Measurements from ENCODE around the gene ZNF862. TPM values are rescaled to one million over a fixed set of nuclear protein-coding genes. Genes with fewer than 3 reads are reported as not detected.

ZNF862 gene
- total RNA-seq, 1 donor = 8.7 TPM

- Histone ChIP-seq H3K4me2 (ENCODE audit: insufficient read depth, low read length) (peak overlapping the region; percentile 92), H3K36me3 (ENCODE audit: insufficient read depth, low read length) (no peaks in the 10 kb centered on the region), H3K27ac (ENCODE audit: low read depth, low read length) (peak overlapping the region; percentile 52), H2AFZ (ENCODE audit: low read length) (peak overlapping the region; percentile 77), H3K4me1 (ENCODE audit: insufficient read depth, low read length) (peaks cover 16% of the 10 kb centered on the region), H3K27me3 (ENCODE audit: insufficient read depth, low read length) (no peaks in the 10 kb centered on the region), H3K4me3 (ENCODE audit: insufficient read depth, low read length) (peak overlapping the region; percentile 87), H3K79me2 (ENCODE audit: insufficient read depth, low read length) (no peaks in the 10 kb centered on the region), H3K9me3 (ENCODE audit: low read depth, low read length) (no peaks in the 10 kb centered on the region), H4K20me1 (ENCODE audit: insufficient read depth, low read length) (no peaks in the 10 kb centered on the region)
- TF ChIP-seq, protein P1, sequence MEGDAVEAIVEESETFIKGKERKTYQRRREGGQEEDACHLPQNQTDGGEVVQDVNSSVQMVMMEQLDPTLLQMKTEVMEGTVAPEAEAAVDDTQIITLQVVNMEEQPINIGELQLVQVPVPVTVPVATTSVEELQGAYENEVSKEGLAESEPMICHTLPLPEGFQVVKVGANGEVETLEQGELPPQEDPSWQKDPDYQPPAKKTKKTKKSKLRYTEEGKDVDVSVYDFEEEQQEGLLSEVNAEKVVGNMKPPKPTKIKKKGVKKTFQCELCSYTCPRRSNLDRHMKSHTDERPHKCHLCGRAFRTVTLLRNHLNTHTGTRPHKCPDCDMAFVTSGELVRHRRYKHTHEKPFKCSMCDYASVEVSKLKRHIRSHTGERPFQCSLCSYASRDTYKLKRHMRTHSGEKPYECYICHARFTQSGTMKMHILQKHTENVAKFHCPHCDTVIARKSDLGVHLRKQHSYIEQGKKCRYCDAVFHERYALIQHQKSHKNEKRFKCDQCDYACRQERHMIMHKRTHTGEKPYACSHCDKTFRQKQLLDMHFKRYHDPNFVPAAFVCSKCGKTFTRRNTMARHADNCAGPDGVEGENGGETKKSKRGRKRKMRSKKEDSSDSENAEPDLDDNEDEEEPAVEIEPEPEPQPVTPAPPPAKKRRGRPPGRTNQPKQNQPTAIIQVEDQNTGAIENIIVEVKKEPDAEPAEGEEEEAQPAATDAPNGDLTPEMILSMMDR (IDR thresholded peaks at IDR 0.05; ENCODE audit: extremely low read depth, low read depth, low read length) = no peak
- DNase-seq (ENCODE audit: insufficient read length, low spot score, missing footprints) = peak; percentile 98
These were observed 34.4 kb downstream of the ZNF862 start for GRCh38 chr7:149872419-149873073.

DNA sequence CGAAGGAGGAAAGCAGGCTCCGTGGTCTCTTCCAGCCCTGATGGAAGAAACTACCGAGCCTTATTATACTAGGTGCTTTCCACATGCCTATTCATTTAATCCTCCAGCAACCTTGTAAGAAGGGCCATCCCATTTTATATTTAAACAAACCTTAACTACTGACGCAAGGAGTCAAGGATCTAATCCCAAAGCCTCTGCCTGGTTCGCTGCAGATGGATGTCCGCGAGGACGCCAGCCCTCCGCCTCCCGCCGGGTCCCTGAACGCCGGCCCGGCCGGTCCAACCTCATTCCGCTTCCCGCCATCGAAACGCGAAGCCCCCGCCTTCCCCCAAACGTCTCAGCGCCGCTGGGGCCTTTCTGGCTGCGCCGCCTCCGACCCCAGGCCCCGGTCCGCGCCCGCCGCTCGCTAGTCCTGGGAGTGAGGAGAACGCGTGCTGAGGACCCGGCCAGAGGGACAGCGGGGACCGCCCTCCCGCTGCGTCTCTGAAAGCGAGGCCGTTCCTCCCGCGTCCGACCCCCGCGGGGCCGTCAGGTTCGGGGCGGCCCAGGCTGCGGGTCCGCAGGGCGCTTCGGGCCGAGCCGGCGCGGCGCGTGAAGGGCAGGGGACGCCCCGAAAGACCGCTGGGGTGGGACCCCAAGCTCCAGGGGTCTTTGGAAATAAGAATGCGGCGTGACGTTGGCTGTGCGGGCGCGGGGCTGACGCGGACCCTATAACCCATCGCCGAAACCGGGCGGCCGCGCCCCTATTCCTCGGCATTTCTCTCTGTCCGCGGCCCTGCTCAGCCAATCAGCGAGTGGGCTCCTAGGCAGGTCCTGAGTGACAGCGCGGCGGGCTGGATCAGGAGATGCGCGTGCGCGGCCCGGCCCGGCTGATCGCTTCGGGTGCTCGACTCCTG is 35.1 kb downstream of the ZNF862 start, which contains the start of gene ATP6V0E2:
ATP6V0E2 (plus strand) TSS at position 896 of the 896 bp plus-strand sequence. CDS start 97 bp downstream, outside the sequence.
- Histone ChIP-seq H4K20me1 (ENCODE audit: insufficient read depth, low read length) (no peaks in the 10 kb centered on the region), H3K36me3 (ENCODE audit: insufficient read depth, low read length) (no peaks in the 10 kb centered on the region), H3K4me2 (ENCODE audit: insufficient read depth, low read length) (peak within 1 kb of the TSS; percentile 92), H3K27me3 (ENCODE audit: insufficient read depth, low read length) (no peaks in the 10 kb centered on the region), H3K79me2 (ENCODE audit: insufficient read depth, low read length) (no peaks in the 10 kb centered on the region), H3K4me1 (ENCODE audit: insufficient read depth, low read length) (peaks cover 16% of the 10 kb centered on the region), H2AFZ (ENCODE audit: low read length) (peak within 1 kb of the TSS; percentile 93), H3K4me3 (ENCODE audit: insufficient read depth, low read length) (peak within 1 kb of the TSS; percentile 87), H3K9me3 (ENCODE audit: low read depth, low read length) (no peaks in the 10 kb centered on the region), H3K27ac (ENCODE audit: low read depth, low read length) (peak within 1 kb of the TSS; percentile 52)
- DNase-seq (ENCODE audit: insufficient read length, low spot score, missing footprints) = peak; percentile 100
- TF ChIP-seq, protein P1 (IDR thresholded peaks at IDR 0.05; ENCODE audit: extremely low read depth, low read depth, low read length) = no peak

- peaks cover 16% of the 10 kb centered on the region for H3K4me1 ChIP-seq (ENCODE audit: insufficient read depth, low read length)
- H3K27me3 ChIP-seq (ENCODE audit: insufficient read depth, low read length) = no peaks in the 10 kb centered on the region
- peak overlapping the region; percentile 92 for H3K4me2 ChIP-seq (ENCODE audit: insufficient read depth, low read length)
- H3K4me3 ChIP-seq (ENCODE audit: insufficient read depth, low read length) = peak overlapping the region; percentile 87
- no peak overlapping the region for H3K27ac ChIP-seq (ENCODE audit: low read depth, low read length)
- no peaks in the 10 kb centered on the region for H3K36me3 ChIP-seq (ENCODE audit: insufficient read depth, low read length)
- TF ChIP-seq, protein P1 (IDR thresholded peaks at IDR 0.05; ENCODE audit: extremely low read depth, low read depth, low read length) = no peak
- DNase-seq (ENCODE audit: insufficient read length, low spot score, missing footprints) = peak; percentile 26
- H4K20me1 ChIP-seq (ENCODE audit: insufficient read depth, low read length) = no peaks in the 10 kb centered on the region
- H3K9me3 ChIP-seq (ENCODE audit: low read depth, low read length) = no peaks in the 10 kb centered on the region
- peak overlapping the region; percentile 93 for H2AFZ ChIP-seq (ENCODE audit: low read length)
- H3K79me2 ChIP-seq (ENCODE audit: insufficient read depth, low read length) = no peaks in the 10 kb centered on the region
These were observed 35.9 kb downstream of the ZNF862 start for GRCh38 chr7:149873970-149874643.

Data from osteoblast (primary cell).